Hindlimb muscle (tissue), 1 donor: ENCODE data around the gene LAMP1. TPM values are rescaled to one million over a fixed set of nuclear protein-coding genes. Genes with fewer than 3 reads are reported as not detected.
"Not testable (repeated sequence)": the region's sequence is repeated elsewhere in the genome, so short reads cannot be mapped to it uniquely, and the experiment has no call there.

ENCODE experiments used
- DNase-seq: peaks from one replicate; pipeline ENCODE4 v3.0.0-alpha.2; 2013
- polyA plus RNA-seq: library from polyadenylated mRNA; unstranded; fragments of 120-200 nt; gene quantifications from one replicate; pipeline ENCODE4 v1.2.1, GENCODE V29; 2013; ENCODE audit not compliant: insufficient read length

LAMP1 gene
- polyA plus RNA-seq, 1 donor = 89.0 TPM

- DNase-seq = no peak
Observed at GRCh38 chr13:113327766-113328471, 30.9 kb downstream of the LAMP1 start.

GRCh38 chr13:113328851-113329250, 31.8 kb downstream of the LAMP1 start:
- DNase-seq = no peak

GRCh38 chr13:113329656-113330312, 32.7 kb downstream of the LAMP1 start:
- no peak for DNase-seq

- DNase-seq = no peak
Observed at GRCh38 chr13:113332615-113333014, 35.6 kb downstream of the LAMP1 start.

DNA sequence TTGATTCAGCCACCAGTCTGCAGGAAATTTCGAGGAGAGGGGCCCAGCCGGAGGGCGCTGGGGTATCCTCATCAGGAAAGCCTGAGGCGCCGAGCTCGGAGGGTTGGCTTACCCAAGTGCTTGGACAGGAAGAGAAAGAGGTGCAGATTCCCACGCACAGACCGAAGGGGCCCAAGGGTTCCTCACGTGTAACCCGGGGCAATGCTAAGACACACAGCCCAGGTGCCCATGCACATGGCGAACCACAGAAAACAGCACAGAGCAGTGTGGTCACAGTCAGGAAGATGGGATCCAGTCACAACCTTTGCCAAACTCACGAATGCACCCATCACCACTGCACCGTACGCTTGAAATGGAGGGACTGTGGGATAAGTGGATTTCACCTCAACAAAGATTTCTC, 36.0 kb downstream of the LAMP1 start:
- no peak for DNase-seq

DNA sequence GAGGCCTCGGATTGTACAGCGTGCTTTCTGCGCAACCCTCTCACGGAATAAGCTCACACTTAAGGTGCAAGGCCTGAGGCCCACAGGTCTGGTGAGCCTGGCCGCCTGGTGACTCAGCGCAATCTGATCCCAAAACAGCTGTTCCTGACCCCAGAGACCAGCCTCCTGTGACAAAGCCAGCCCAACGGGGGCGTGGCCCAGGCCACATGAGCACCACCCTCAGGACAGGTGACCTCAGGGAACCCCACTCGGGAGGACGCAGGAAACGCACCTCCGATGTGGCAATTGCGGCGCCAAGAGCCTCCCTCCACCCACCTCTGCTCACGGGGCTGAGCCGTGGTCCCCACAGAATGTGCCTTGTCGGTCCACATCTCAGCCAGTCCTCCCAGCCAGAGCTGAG, 40.5 kb downstream of the LAMP1 start:
- DNase-seq = no peak

DNA sequence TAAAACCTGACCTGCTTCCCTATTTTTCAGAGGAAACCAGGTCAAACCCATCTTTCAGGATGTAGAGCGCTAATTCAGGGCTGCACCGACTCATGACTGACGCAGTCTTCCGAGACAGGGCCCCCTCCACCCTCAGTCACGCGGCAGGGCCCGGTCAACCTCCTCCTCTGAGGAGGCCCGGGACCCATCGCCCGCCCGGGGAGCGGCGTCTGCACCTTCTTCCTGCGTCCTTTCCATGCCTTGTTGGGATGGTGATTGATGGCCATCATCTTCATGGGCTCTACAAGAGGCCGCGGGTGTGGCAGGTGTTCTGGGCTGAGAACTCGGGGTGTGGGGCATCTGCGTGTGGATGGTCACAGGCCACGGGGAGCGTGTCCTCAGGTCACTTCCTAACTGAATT, 40.9 kb downstream of the LAMP1 start:
- no peak for DNase-seq

DNA sequence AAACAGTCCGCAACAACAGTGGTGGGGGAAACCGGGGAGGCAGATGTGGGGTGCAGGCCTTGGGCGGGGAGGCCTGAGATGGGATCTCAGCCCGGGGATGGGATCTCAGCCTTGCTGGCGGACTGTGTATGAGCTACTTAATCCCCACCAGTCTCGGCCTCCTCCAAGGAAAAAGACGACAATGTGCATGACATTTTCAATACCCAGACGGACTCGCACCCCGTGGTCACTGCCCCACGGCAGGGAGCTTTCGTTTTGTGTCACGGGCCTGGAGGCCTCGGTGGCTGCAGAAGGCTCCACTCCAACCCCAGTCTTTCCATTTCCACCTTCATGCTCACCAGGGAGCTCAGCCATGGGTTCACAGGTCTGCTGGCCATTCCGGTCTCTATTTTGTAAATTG, 41.4 kb downstream of the LAMP1 start:
- DNase-seq = no peak

- no peak for DNase-seq
Observed at GRCh38 chr13:113342820-113343691, 46.0 kb downstream of the LAMP1 start.

DNA sequence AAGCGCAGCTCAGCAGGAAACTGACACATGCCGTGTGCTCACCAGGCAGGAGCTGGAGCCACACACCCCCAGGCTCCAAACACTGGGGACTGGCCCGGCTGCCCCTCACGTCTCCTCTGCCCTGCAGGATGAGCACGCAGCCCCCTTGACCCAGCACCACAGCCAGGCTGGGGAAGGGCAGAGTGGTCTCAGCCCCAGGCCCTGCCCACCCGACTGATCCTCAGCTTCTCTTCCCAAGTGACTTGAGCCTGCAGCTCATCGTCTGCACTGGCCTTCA, 46.6 kb downstream of the LAMP1 start:
- no peak for DNase-seq

- DNase-seq = no peak
Observed at GRCh38 chr13:113345486-113345885, 48.4 kb downstream of the LAMP1 start.

GRCh38 chr13:113347736-113348225, 50.7 kb downstream of the LAMP1 start:
- DNase-seq = not testable (repeated sequence)

DNA sequence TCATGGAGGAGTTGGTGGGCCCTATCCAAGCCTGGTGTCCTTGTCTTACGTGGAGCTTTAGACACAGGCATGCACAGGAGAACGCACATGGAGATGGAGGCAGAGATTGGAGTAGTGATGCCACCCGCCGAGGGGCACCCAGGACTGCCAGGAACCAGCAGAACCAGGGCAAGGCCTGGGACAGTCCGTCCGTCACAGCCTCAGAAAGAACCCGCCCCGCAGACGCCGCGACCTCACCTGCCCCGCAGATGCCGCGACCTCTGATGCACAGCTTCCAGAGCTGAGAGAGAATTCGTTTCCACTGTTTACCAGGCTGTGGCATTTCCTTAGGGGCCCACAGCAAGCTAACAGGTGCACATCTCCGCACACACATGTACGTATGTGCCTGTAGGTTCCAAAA, 51.6 kb downstream of the LAMP1 start:
- DNase-seq = no peak

DNA sequence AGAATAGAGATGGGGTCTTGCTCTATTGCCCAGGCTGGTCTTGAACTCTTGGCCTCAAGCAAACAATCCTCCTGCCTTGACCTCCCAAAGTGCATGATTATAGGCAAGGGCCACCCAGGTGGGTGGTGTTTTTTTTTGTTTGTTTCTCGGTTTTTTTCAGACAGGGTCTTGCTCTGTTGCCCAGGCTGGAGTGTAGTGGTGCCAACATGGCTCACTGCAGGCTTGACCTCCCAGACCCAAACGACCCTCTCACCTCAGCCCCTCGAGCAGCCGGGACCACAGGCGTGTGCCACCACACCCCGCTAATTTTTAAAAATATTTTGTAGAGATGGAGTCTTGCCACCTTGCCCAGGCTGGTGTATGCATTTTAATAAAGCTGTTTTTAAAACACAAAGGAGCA, 52.0 kb downstream of the LAMP1 start:
- no peak for DNase-seq

GRCh38 chr13:113349491-113349890, 52.5 kb downstream of the LAMP1 start:
- no peak for DNase-seq

GRCh38 chr13:113350065-113350937, 53.3 kb downstream of the LAMP1 start:
- DNase-seq = no peak

GRCh38 chr13:113350938-113351335, 53.9 kb downstream of the LAMP1 start:
- DNase-seq = no peak

- DNase-seq = no peak
Observed at GRCh38 chr13:113351514-113352026, 54.5 kb downstream of the LAMP1 start.

- no peak for DNase-seq
Observed at GRCh38 chr13:113353254-113353653, 56.2 kb downstream of the LAMP1 start.

- DNase-seq = no peak
Observed at GRCh38 chr13:113354831-113355610, 58.0 kb downstream of the LAMP1 start.

DNA sequence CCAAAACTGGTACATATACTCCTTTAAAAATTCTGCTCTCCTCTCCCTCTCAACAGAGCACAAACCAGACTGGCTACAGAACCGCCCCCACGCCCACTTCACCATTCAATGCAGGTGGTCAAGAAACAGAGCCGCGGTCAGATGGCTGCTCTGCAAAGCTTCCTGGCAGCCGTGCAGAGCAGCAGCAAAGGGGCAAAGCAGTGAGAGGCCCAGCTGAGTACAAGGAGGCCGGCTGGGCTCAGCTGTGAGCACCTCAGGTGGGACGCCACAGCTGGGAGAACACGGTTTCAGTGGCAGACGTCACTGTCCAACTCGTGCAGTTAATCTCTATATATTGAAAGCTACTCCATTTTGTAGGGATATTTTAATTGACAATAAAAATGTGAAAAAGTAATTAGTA, 58.6 kb downstream of the LAMP1 start:
- DNase-seq = no peak
